Stimulated activated CD4-positive, alpha-beta T cell treated with anti-CD3 and anti-CD28 coated beads, Interleukin-4, amount 100 ng/mL, for 1 hour (primary cell): ENCODE data around the gene BHLHA9.

Experiments used
- DNase-seq: peaks from one replicate; pipeline ENCODE4 v3.0.0-alpha.2; 2020

BHLHA9 gene

DNA sequence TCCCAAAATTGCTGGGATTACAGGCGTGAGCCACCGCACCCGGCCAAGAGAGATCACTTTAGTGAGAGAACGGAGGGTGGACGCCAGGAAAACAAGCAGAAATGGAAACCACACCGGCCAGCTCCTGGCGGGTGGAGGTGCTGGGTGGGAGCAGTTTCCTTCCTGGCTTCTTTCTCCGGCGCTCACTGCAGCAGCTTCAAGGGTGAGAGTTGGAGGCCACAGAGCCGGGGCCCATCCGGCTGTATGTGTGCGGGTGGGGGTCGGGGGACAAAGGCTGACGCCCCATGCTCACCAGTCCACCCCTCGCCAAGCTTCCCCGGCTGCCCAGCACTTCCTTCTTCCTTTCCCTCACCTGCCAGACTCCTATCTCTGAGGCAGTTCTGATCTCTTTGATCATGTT, 13.5 kb upstream of the BHLHA9 start:
- no peak for DNase-seq

DNA sequence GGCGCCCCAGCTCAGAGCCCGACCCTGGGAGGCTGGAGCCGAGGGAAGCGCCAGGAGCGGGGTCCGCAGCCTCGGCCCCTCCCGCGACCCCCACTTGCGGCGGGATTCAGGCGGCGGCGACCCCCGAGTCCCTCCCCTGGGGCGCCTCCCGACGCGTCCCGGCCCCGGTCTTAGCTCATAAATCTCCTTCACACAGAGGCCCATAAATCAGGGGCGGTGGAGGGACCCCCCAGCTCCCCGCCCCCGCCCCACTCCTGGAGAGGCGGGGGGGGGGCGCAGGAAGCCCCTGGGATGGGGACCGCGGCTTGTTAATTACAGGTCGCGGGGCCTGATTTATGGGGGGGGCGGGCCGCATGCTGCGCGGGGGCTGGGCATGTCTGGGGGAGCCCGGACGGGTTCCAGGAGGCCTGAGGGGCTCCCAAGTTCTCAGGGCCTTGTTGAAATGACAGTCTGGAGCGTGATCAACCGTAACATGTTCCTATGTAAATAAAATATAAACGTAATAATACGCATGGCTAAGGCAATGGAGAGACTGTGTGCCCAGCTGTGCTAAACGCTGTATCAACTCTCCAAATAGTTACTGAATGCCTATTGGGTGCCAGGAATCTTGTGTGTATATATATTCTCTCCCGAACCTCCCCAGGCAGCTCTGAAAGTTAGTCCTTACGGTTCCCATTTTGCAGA, 10.0 kb upstream of the BHLHA9 start:
- no peak for DNase-seq

DNA sequence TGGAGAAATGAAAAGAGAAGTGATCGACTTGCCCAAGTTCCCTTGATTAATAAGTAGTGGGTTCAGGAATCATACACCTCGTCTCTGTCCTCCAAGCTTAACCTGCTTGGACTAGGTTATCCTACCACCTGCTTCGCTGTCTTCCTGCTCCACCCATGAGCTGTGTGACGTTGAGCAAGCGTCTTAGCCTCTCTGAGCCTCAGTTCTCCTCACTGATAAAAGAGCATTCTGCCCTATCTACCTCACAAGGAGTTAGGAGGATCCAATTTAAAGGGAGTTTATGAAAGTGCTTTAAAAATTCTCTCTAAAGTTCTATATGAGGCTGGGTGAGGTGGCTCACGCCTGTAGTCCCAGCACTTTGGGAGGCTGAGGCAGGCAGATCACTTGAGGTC, 9.5 kb upstream of the BHLHA9 start:
- DNase-seq = no peak

DNA sequence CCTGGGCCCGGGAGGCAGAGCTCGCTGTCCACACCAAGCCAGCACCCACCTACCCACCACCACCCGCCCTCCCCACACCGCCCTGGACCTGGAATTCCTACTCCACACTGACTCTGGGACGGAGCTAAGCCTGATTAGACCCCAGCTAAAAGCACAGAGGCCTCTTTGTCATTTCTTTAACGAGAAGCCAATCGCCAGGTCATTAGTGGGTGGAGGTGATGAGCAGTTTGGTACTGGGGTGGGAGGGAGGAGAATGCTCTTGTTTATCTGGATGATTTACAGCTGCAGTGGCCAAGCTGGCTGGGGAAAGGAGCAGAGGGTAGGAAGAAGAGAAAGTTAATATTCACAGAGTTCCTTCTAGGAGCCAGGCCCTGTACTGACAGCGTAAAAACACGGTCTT, 6.0 kb upstream of the BHLHA9 start:
- DNase-seq = no peak

DNA sequence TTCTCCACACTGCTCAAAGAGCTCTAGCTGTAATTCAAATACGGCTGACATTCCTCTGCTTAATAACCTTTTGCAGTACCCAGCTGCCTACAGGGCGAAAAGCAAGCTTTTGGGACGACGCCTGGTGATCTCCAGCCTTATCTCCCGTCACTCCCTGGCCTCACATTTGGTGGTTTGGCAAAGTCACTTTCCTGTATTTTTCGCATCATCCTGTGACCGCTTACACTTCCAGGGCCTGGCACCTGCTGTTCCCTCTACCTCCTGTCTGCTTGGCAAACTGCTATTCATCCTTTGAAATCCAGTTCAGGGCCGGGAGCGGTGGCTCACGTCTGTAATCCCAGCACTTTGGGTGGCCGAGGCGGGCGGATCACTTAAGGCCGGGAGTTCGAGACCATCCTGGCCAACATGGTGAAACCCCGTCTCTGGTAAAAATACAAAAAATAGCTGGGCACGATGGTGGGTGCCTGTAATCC, 2.7 kb upstream of the BHLHA9 start:
- no peak for DNase-seq

DNA sequence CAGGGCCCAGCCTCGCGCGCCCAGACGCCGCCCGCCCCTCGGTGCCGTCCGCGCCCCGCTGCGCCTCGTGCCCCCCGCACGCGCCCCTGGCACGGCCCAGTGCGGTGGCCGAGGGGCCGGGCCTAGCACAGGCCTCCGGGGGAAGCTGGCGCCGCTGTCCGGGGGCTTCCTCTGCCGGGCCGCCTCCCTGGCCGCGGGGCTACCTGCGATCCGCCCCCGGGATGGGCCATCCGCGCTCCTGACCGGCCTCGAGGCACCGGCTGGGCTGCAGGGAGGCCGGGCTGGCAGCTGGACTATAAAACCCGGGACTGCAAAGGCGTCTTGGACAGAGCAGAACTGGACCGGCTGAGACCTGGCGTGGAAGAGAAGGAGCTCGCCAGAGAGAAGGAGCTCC, 783 bp downstream of the BHLHA9 start:
- DNase-seq = no peak

DNA sequence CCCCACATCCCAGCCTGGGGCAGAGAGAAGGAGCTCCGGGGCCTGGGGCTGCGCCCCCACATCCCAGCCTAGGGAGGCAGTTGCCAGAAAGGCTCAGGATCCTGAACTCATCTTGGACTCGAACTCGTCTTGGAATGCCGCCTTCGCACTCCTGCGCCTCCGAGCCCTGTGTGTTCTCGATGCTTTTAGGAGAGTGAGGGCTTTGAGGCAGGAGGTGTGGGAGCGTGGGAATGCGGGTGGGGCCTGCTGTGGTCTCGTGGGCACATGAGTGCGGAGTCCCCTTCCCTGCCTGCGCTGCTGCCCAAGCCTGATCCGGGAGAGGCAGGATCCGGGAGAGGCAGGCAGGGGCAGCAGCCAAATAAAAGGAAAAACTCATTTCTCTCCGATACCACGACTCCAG, 1.2 kb downstream of the BHLHA9 start:
- DNase-seq = no peak

DNA sequence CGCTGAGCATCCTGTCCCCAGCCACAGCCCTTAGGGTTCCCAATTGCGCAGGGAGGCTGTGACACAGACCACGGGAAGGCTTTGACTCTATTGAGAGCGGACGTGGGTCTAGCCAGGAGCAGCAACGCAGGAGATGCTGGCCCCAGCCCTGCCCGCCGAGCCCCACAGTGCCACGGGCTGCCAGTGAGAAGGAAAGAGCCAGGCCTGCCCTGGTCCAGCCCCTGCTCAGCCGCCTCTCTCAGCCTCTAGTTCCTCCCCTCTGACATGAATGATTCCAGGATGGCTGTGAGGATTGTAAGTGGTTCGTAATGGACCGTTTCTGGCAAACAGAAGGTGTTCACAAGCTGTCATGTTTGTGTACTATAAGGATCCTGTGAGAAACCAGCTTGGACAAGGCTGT, 2.5 kb downstream of the BHLHA9 start:
- DNase-seq = no peak

DNA sequence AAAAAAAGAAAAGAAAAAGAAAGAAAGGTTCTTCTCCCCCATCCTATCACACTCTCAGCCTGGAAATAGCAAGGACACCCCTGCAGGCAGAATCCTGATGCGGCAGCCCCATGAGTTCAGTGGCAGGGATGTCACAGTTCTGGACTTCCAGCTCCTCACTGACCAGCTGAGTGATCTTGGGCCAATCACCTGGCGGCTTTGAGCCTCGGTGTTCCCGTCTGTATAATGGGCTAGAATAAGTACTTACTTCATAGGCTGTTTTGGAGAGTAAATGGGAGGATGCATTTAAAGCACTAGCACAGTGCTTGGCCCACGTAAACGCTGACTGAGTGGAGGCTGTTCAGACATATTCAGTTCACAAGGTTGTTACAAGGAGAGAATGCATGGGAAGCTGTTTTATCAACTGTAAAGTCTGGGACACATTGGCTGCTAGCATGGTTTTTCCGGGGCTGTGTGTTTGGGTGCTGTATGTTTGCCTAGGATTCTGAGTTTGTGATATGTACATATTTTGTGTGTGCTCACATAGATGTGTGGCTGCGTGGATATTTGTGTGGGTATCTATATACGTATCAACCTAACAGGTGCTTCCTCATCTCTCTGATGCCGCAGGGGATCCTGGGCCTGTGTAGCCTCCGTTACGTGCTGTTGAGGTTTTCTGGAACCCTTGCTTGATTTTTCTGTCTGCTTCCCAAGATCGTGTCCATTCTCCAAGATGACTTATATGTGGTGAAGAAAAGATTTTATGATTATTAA, 3.4 kb downstream of the BHLHA9 start:
- DNase-seq = no peak

DNA sequence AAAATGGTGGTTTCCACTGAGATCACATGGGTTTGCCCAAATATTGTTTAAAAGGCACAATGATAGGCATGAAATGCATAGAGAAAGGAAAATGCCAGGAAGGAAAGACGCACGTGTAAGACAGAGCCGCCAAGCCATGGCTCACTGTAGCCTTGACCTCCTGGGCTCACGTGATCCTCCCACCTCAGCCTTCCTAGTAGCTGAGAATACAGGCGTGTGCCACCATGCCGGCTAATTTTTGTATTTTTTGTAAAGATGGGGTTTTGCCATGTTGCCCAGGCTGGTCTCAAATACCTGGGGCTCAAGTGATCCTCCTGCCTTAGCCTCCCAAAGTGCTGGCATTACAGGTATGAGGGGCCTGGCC, 4.0 kb downstream of the BHLHA9 start:
- DNase-seq = no peak

DNA sequence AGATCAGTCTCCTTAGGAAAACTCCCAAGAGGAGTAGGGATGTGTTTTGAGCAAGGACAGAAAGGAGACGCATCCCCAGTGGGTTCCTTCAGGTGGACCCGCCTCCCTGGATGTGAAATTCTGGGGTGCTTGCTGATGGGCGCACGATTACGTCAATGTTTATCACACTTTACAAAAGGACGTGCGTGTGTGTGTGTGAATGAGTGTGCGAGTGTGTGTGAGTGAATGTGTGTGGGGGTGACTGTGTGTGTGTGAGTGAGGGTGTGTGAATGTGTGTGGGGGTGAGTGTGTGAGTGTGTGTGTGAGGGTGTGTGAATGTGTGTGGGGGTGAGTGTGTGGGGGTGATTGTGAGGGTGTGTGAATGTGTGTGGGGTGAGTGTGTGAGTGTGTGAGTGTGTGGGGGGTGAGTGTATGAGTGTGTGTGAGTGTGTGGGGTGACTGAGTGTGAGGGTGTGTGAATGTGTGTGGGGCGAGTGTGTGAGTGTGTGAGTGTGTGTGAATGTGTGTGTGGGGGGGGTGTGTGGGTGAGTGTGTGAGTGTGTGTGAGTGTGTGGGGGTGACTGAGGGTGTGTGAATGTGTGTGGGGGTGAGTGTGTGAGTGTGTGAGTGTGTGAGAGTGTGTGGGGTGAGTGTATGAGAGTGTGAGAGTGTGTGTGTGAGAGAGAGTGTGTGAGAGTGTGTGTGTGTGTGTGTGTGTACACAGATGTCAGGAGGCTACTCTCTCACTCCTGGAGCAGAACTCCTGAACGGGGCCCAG, 5.1 kb downstream of the BHLHA9 start:
- no peak for DNase-seq

DNA sequence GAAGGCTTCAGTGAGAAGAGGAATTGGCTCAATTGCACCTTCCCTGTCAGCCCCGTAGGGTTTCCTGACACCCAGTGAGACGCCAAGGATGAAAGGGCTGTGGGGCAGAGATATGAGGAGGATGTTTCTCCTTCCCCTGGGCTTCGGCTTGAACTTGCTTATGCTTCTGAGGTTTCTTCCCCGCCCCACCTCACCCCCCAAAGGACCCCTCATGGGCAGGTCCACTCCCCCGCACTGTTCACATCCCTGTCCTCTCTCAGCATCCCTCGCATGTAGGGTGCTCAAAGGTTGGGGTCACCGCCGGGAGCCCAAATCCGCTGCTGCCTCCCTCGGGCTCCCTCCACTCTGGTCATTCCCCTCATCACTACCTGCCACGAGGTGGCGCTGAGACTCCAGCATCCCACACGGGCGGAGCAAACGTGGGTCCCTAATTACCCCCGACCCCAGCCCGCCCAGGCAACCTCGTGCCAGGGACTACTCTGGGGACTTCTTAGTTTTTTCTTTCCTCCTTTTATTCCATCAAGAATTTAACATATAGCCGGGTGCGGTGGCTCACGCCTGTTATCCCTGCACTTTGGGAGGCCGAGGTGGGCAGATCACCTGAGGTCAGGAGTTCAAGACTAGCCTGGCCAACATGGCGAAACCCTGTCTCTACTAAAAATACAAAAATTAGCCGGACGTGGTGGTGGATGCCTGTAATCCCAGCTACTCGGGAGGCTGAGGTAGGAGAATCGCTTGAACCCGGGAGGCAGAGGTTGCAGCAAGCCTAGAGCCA, 5.9 kb downstream of the BHLHA9 start:
- peak; percentile 75 for DNase-seq

DNA sequence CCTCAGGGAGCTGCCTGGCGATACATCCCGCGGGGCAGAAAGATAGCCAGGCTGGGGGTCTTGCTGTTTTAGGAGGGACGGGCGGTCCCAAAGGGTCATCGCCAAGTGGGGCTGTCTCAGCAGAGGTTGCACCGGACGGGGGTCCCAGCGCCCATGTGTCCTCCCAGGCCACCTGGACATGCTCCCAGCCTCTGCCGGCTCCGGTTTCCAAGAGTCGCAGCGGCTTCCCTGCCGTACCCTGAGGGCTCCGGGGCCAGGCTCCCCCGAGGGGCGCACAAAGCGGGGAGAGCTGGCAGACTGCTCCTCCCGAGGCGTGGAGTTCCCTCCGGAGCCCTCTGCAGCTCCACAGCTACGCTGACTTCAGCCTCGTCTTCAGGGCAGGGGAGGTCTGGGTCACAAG, 10.4 kb downstream of the BHLHA9 start:
- DNase-seq = no peak

DNA sequence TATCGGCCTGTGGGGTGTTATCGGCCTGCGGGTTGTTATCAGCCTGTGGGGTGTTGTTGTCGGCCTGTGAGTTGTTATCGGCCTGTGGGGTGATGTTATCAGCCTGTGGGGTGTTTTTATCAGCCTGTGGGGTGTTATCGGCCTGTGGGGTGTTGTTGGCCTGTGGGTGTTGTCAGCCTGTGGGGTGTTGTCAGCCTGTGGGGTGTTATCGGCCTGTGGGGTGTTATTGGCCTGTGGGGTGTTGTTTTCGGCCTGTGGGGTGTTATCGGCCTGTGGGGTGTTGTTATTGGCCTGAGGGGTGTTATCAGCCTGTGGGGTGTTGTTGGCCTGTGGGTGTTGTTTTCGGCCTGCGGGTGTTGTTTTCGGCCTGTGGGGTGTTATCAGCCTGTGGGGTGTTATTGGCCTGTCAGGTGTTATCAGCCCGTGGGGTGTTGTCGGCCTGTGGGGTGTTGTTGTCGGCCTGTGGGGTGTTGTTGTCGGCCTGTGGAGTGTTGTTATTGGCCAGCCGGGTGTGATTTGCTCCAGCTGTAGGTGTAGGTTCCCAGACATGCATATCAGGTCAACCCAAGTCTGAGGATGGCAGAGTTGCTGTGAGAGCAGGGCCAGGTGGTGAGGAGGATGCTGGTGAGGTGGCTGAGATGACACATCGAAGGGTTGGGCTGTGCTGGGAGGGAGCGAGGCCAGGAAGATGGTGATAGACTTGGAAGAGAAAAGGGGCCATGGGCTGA, 16.3 kb downstream of the BHLHA9 start:
- DNase-seq = no peak

DNA sequence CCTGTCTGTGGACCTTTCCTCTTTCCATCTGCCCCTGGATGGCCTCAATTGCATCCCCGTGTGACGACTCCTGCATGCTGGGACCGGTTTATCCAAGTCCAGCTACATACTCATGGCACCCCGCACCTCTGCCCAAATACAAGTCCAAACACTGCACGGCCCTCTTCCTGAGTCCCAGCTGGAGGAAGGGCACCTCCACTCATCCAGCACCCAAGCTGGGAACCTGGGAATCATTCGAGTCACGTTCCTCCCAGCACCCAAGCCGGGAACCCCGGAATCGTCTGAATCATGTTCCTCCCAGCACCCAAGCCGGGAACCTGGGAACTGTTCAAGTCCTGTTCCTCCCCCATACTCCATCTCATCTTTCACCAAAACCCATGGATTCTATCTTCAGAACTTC, 19.5 kb downstream of the BHLHA9 start:
- DNase-seq = no peak

DNA sequence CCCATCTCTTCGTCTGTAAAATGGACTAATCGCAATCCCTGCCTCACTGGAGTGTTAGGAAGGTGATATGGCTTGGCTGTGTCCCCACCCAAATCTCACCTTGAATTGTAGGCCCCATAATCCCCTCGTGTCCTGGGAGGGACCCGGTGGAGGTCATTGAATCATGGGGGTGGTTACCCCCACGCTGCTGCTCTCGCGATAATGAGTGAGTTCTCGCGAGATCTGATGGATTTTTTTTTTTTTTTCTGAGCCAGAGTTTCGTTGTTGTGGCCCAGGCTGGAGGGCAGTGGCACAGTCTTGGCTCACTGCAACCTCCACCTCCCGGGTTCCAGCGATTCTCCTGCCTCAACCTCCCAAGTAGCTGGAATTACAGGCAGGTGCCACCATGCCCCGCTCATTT, 20.4 kb downstream of the BHLHA9 start:
- no peak for DNase-seq

DNA sequence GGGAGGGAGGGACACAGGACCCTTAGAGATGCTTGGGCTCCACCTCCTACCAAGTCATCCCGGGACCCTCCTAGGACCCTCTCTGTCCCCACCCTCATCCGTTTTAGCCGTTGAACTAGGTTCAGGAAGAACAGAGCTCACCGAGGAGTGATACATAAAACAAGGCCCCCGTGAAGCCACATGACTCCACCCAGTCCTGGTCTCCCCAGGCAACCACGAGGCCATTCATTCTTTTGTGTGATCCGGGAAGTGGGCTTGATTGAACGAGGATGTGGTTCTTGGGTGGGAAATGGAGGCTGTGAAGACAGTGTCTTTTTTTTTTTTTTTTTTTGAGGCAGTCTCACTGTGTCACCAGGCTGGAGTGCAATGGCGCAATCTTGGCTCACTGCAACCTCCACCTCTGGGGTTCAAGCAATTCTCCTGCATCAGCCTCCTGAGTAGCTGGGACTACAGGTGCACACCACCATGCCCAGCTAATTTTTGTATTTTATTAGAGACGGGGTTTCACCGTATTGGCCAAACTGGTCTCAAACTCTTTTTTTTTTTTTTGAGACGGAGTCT, 24.0 kb downstream of the BHLHA9 start:
- peak; percentile 32 for DNase-seq

DNA sequence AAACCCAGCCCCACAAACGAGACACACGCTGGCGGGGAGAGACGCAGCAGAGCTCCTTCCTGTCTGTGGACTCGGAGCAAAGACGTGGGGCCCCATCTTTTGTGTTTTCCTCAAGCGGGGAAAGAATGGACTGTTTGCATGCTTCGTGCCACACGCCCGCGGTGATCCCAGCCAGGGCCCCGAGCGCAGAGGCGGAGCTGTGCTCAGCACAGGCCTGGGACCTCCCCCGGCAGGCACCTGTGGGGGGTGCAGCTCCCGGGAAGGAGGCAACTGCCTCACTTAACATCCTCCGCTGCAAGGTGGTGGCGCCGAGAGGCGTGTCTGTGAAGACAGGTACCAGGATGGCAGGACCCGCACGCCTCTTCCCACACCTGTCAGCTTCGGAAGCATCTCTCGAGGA, 28.4 kb downstream of the BHLHA9 start:
- DNase-seq = peak; percentile 64

DNA sequence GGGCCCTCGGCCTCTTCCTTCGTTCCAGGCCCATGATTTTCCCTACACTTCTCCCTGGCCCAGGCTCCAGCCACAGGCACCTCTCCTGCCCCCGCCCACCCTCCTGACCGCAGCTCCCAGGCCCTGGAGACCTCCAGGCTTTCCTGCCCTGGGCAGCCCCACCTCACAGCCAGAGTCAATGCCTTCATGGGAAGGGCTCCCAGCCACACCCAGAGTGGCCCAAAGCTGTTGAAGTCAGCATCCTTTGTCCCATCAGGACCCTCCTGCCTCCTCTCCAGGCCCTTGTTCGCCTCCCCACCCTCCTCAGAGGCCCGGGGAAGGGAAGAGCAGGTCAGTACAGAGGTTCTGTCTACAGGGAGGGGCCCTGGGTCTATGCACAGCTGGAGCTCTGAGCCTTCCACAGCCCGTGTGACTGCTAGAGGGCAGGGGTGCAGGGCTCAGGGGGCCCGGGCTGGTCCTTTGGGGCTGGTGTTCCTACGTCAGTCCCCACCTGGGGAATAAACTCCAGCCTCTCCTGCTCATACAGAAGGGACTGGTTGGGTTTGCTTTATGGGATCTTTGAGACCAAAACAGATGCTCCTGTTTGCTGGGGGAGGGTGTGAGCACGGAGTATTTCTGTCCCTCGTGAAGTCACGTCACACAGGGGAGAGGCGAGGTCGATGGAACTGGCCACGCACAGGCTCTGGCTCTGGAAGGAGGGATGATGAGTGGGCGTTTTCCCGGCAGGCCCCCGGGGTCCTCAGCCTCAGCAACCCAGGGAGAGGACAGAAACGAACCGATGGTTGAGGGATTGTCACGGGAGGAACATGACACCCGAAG, 29.5 kb downstream of the BHLHA9 start:
- no peak for DNase-seq

DNA sequence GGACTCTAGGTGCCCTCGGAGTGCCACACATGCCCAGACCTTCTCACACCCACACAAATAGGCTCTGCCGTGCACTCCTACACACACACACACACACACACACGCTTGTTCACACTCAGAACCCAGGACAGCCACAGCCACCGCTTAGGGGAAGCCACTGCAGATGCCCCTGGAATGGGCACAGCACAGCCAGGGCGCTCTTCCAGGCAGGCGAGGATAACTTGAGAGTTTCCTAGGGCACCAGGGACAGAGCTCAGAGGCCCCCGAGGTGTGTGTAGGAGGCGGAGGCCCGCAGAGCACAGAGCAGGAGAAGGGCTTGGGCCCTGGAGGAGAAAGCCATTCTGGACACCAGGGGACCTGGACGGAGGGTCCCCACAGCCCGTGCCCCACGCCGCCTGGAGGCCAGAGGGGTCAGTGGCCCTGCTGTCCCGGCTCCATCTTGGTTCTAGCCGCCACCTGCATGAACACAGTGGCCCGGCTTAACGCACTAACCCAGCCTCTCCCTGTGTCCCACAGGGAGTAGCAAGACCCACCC, 30.2 kb downstream of the BHLHA9 start:
- DNase-seq = no peak

DNA sequence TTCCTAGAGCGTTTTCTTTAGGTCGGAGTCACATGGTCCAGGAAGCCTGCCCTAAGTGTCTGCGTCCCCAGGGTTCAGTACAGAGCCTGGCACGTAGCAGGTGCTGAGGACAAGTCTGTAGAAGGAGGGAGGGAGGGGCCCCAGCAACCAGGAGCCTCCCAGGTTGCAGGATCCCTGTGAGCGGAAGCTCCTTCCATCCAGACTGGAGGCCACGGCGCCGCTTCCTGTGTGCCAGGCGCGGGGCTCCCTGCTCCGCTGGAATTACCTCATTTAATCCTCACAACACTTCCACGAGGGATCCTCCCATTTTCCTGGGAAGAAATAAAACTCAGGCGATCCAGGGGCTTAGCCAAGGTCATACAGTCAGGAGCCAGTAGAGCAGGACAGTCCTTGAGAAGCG, 31.3 kb downstream of the BHLHA9 start:
- no peak for DNase-seq
